Heart right ventricle (tissue), 16 donors: ENCODE data around the gene ACBD4. TPM values are rescaled to one million over a fixed set of nuclear protein-coding genes. Genes with fewer than 3 reads are reported as not detected.

Experiments
- ATAC-seq, 8 donors: fragments of 200-7000 bp; cut with Tn5 transposase; one replicate each; pipeline ENCODE4 v1.9.1; 2020; ENCODE audit warnings: mild to moderate bottlenecking in 8 of 8, moderate library complexity in 8 of 8, moderate number of reproducible peaks in 1 of 8
- DNase-seq, 2 donors: peaks; one replicate each; pipeline ENCODE4 v3.0.0-alpha.2; 2020
- H3K27ac ChIP-seq, 10 donors: fragments of 200-600 bp; sonication (generic) in 2 of 10; one replicate each; pipeline versions ENCODE4 v1.5.0 to v1.8.0; 2020 to 2022; ENCODE audit warnings: mild to moderate bottlenecking in 3 of 10
- H3K27me3 ChIP-seq, 7 donors: fragments of 200-600 bp; one replicate each; pipeline ENCODE4 v1.8.0; 2021 to 2022; ENCODE audit warnings: mild to moderate bottlenecking in 2 of 7
- H3K36me3 ChIP-seq, 9 donors: fragments of 200-600 bp; sonication (generic) in 1 of 9; one replicate each; pipeline versions ENCODE4 v1.5.0 to v1.8.0; 2020 to 2022; ENCODE audit warnings: mild to moderate bottlenecking in 2 of 9
- H3K4me1 ChIP-seq, 9 donors: fragments of 200-600 bp; sonication (generic) in 1 of 9; one replicate each; pipeline versions ENCODE4 v1.5.0 to v1.8.0; 2020 to 2022; ENCODE audit warnings: mild to moderate bottlenecking in 4 of 9
- H3K4me3 ChIP-seq, 10 donors: fragments of 200-600 bp; sonication (generic) in 2 of 10; one replicate each; pipeline versions ENCODE4 v1.5.0 to v1.8.0; 2020 to 2022; ENCODE audit warnings: mild to moderate bottlenecking in 7 of 10, moderate library complexity in 2 of 10
- H3K9me3 ChIP-seq, 11 donors: fragments of 200-600 bp in 10 of 11; sonication (generic) in 2 of 11; one replicate each; pipeline versions ENCODE4 v1.5.0 to v1.8.0; 2013 to 2022; ENCODE audit warnings: mild to moderate bottlenecking in 2 of 11, control low read depth in 1 of 11, moderate library complexity in 1 of 11
- WGBS, 2 donors: extraction: QIAGEN DNeasy Blood & Tissue Kit; methylation state at CpG; one replicate each; pipeline ENCODE4 v1.1.7; 2013; ENCODE audit warnings: inconsistent platforms in 1 of 2; 5-methylcytosine and 5-hydroxymethylcytosine counted together
- intact Hi-C, 10 donors: fragments of 100-400 bp; cut with DNase I; formaldehyde crosslinking; loops; one replicate each; pipeline versions ENCODE4 v1.11.1 to v1.14.2; 2022
- polyA plus RNA-seq, 2 donors: library from polyadenylated mRNA; stranded (reverse); fragments of 200-250 nt; gene quantifications; one replicate each; pipeline ENCODE4 v1.2.3, GENCODE V29; 2013
- total RNA-seq, 10 donors: library from RNA; stranded (reverse); fragmentation: NEBNext Ultra II Directional in 3 of 10; extraction: Animal tissue kit (Norgen Biotek cat#: 25700) in 3 of 10; gene quantifications; one replicate each; pipeline versions ENCODE4 v1.2.1 to v1.2.4, GENCODE V29; 2021 to 2023
- TF ChIP-seq, protein P1 (sequence below), 9 donors: fragments of 200-600 bp; sonication (generic) in 2 of 9; IDR thresholded peaks; one replicate each; pipeline versions ENCODE4 v1.5.0 to v1.8.0; 2021 to 2022; ENCODE audit warnings: antibody characterized with exemption in 9 of 9, mild to moderate bottlenecking in 5 of 9, moderate library complexity in 1 of 9
- donor health status: Arrhythmogenic right ventricular cardiomyopathy.
- donor health status: ischemic (EF 13 %, LVEDD 7.1; RV severe dilation, severe dysfunction).
- donor health status: healthy with polysubstance abuse.
- donor health status: DM: no; HTN: yes; CAD: no.
- donor health status: DM: no; HTN: no; CAD: no.
- donor health status: ischemic (EF 25% LVEDD 6.9; RV normal size, moderate dysfunction).
- donor health status: ischemic (EF 25% LVEDD 5.7; RV mildly dilated, moderate dysfunction).
- donor health status: healthy.
- donor health status: DM: yes; HTN: yes; CAD: no.
- donor health status: Ischemic cardiomyopathy.
- donor health status: ischemic (EF 35%, LVEDD 5.7; RV mildly dilated, moderate dysfunction).
- donor health status: nonischemic (EF 11% LVEDD 7.7; RV severe dilation, severe dysfunction).
- donor health status: DM: yes; HTN: yes; CAD: no.
- donor health status: PGD.
- donor health status: ischemic (EF 29% LVEDD 5.4; RV normal size, mild dysfunction).
- donor health status: nonischemic (EF 23%, LVEDD 6.1; RV moderate dilation, normal function).

The ACBD4 gene
- total and polyA plus RNA-seq, 12 donors, result 4.2 to 16.7 (median 7.3) TPM

DNA sequence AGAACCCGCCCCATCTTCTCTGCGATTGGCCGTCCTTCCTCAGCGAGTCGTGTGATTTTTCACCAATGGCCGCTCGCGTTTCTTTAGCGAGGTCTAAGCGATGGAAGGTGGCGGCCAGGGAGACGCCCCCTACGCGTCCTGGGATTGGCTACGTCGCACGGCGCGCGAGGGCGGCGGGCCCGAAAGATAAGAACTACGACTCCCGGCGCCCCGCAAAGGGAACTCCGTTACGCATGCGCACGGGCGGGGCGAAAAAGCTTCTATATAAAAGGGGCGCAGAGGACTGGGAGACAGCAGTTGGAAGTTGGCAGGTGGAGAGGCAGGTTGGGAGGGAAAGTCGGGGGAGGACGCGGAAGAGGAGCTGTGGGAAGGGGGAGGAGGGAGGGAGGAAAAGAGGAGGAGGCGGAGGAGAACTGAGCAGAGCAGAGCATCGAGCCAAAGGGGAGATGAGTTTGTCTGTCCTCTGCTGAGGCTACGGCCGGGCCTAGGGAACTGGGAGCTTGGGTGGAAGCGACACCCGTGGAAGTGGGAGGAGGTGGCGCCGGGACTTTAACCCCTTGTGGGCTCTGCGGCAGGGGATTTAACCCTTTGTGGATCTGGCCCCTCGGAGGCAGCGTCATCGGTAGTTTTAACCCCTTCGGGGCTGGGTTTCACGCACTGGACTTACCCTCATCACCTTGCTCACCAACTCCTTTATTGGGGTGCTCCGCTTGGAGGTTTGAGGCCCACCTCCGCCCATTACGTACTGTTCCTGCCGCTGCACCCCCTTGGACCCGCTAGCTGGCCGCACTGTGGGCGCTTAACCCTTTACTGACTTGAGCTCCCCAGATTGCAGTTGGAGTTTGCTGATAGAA, 12.9 kb downstream of the ACBD4 start, which contains the start of gene HEXIM1:
Gene HEXIM1 (plus strand): TSS at position 293 of the 854 bp plus-strand sequence. CDS start 716 bp downstream, outside the sequence.
- Histone ChIP-seq H3K4me3 (peak within 1 kb of the TSS; percentile 63 to 97 (median 76)), H3K27me3 (no peaks in the 10 kb centered on the region), H3K9me3 (no peaks in the 10 kb centered on the region), H3K27ac (peak within 1 kb of the TSS; percentile 92 to 99 (median 98)), H3K36me3 (no peaks in the 10 kb centered on the region), H3K4me1 (peaks cover 11 to 62% (median 54%) of the 10 kb centered on the region in 9 donors)
- intact Hi-C loops, result loop anchor here in 4 of 10 donors (1.0 to 10.0 kb wide), 2 partner anchors 13 to 166 kb away; partner anchors contain the start of genes HEXIM2 (in 4 of the 4) and MAP3K14 (in 1 of the 4)
- peak; percentile 99 for DNase-seq
- TF ChIP-seq, protein P1, sequence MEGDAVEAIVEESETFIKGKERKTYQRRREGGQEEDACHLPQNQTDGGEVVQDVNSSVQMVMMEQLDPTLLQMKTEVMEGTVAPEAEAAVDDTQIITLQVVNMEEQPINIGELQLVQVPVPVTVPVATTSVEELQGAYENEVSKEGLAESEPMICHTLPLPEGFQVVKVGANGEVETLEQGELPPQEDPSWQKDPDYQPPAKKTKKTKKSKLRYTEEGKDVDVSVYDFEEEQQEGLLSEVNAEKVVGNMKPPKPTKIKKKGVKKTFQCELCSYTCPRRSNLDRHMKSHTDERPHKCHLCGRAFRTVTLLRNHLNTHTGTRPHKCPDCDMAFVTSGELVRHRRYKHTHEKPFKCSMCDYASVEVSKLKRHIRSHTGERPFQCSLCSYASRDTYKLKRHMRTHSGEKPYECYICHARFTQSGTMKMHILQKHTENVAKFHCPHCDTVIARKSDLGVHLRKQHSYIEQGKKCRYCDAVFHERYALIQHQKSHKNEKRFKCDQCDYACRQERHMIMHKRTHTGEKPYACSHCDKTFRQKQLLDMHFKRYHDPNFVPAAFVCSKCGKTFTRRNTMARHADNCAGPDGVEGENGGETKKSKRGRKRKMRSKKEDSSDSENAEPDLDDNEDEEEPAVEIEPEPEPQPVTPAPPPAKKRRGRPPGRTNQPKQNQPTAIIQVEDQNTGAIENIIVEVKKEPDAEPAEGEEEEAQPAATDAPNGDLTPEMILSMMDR (IDR thresholded peaks at IDR 0.05), result no peak
- WGBS, 2 donors, result 0 to 1% methylated on average over 58 of the region's 58 CpGs
- peak; percentile 73 to 91 (median 84) for ATAC-seq

DNA sequence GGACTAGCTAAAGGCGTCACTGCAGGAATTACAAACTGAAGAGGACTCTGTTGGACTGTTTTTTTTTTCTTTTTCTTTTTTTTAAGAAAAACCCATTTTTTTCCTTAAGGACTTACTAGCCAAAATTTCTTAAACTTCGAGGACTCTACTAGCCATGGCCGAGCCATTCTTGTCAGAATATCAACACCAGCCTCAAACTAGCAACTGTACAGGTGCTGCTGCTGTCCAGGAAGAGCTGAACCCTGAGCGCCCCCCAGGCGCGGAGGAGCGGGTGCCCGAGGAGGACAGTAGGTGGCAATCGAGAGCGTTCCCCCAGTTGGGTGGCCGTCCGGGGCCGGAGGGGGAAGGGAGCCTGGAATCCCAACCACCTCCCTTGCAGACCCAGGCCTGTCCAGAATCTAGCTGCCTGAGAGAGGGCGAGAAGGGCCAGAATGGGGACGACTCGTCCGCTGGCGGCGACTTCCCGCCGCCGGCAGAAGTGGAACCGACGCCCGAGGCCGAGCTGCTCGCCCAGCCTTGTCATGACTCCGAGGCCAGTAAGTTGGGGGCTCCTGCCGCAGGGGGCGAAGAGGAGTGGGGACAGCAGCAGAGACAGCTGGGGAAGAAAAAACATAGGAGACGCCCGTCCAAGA, 13.7 kb downstream of the ACBD4 start:
- 0% methylated on average over 32 of the region's 32 CpGs for WGBS, 2 donors
- H3K36me3 ChIP-seq, result no peaks in the 10 kb centered on the region
- H3K4me1 ChIP-seq, result peaks cover 9 to 59% (median 47%) of the 10 kb centered on the region in 9 donors
- TF ChIP-seq, protein P1 (IDR thresholded peaks at IDR 0.05), result peak; percentile 79 to 96 (median 87)
- no peaks in the 10 kb centered on the region for H3K27me3 ChIP-seq
- H3K9me3 ChIP-seq, result no peaks in the 10 kb centered on the region
- peak; percentile 47 to 77 (median 70) for ATAC-seq
- DNase-seq, result peak; percentile 89 to 90
- peak overlapping the region; percentile 91 to 99 (median 97) for H3K27ac ChIP-seq
- peak overlapping the region; percentile 63 to 97 (median 76) for H3K4me3 ChIP-seq
- intact Hi-C loops, result loop anchor here in 1 of 10 donors (10.0 kb wide), 1 partner anchor 166 kb away; the partner anchor contains the start of gene MAP3K14

DNA sequence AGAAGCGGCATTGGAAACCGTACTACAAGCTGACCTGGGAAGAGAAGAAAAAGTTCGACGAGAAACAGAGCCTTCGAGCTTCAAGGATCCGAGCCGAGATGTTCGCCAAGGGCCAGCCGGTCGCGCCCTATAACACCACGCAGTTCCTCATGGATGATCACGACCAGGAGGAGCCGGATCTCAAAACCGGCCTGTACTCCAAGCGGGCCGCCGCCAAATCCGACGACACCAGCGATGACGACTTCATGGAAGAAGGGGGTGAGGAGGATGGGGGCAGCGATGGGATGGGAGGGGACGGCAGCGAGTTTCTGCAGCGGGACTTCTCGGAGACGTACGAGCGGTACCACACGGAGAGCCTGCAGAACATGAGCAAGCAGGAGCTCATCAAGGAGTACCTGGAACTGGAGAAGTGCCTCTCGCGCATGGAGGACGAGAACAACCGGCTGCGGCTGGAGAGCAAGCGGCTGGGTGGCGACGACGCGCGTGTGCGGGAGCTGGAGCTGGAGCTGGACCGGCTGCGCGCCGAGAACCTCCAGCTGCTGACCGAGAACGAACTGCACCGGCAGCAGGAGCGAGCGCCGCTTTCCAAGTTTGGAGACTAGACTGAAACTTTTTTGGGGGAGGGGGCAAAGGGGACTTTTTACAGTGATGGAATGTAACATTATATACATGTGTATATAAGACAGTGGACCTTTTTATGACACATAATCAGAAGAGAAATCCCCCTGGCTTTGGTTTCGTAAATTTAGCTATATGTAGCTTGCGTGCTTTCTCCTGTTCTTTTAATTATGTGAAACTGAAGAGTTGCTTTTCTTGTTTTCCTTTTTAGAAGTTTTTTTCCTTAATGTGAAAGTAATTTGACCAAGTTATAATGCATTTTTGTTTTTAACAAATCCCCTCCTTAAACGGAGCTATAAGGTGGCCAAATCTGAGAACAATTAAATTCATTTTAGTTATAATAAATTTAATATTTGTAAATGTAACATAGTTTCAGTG, 14.5 kb downstream of the ACBD4 start:
- H3K27me3 ChIP-seq, result no peaks in the 10 kb centered on the region
- TF ChIP-seq, protein P1 (IDR thresholded peaks at IDR 0.05), result no peak
- 1% methylated on average over 56 of the region's 56 CpGs for WGBS, 2 donors
- peaks cover 9 to 59% (median 41%) of the 10 kb centered on the region in 9 donors for H3K4me1 ChIP-seq
- ATAC-seq (peak; percentile 3 to 15 (median 8)), DNase-seq (peak; percentile 73 to 74)
- intact Hi-C loops, result loop anchor here in 2 of 10 donors (5.0 to 10.0 kb wide), 2 partner anchors 47 to 165 kb away; partner anchors contain the start of gene MAP3K14 (in 1 of the 2)
- peak overlapping the region; percentile 63 to 97 (median 76) for H3K4me3 ChIP-seq
- peak overlapping the region; percentile 91 to 99 (median 97) for H3K27ac ChIP-seq
- no peaks in the 10 kb centered on the region for H3K36me3 ChIP-seq
- H3K9me3 ChIP-seq, result no peaks in the 10 kb centered on the region
